GM23338 (cell line): ENCODE results near the gene NPAS2. TPM values are rescaled to one million over a fixed set of nuclear protein-coding genes. Genes with fewer than 3 reads are reported as not detected.

ENCODE experiments used
- ATAC-seq: fragments of 200-7000 bp; cut with Tn5 transposase; 3 replicates; pipeline ENCODE4 v1.9.1; 2020
- DNase-seq: peaks from one replicate; pipeline ENCODE4 v3.0.0-alpha.2; 2015; ENCODE audit warnings: low spot score
- H2AFZ ChIP-seq: fragments of 200-600 bp; sonication (generic); 2 replicates; pipeline ENCODE4 v1.8.0; 2016; ENCODE audit warnings: antibody characterized with exemption, mild to moderate bottlenecking, moderate library complexity
- H3F3A ChIP-seq: fragments of 200-600 bp; sonication (generic); replicated peaks from 2 replicates; pipeline ENCODE4 v1.8.0; 2017; ENCODE audit warnings: antibody characterized with exemption, mixed run types, low read depth
- H3K27ac ChIP-seq: fragments of 200-600 bp; sonication (generic); 2 replicates; pipeline ENCODE4 v1.6.1; 2016; ENCODE audit warnings: low read depth
- H3K27me3 ChIP-seq: fragments of 200-600 bp; sonication (generic); 2 replicates; pipeline ENCODE4 v1.8.0; 2016; ENCODE audit warnings: mild to moderate bottlenecking, mixed run types, moderate library complexity; ENCODE audit not compliant: insufficient read depth
- H3K36me3 ChIP-seq: fragments of 200-600 bp; sonication (generic); 2 replicates; pipeline ENCODE4 v1.8.0; 2016; ENCODE audit warnings: mild to moderate bottlenecking; ENCODE audit not compliant: insufficient read depth
- H3K4me1 ChIP-seq: fragments of 200-600 bp; sonication (generic); 2 replicates; pipeline ENCODE4 v1.8.0; 2016; ENCODE audit warnings: mild to moderate bottlenecking, moderate library complexity; ENCODE audit not compliant: insufficient read depth
- H3K4me2 ChIP-seq: fragments of 200-600 bp; sonication (generic); 2 replicates; pipeline ENCODE4 v1.7.1; 2017; ENCODE audit warnings: mixed run types
- H3K4me3 ChIP-seq: fragments of 200-600 bp; sonication (generic); 2 replicates; pipeline ENCODE4 v1.6.1; 2016; ENCODE audit warnings: mixed run types
- H3K79me2 ChIP-seq: fragments of 200-600 bp; sonication (generic); replicated peaks from 2 replicates; pipeline ENCODE4 v1.8.0; 2017; ENCODE audit warnings: mild to moderate bottlenecking; ENCODE audit not compliant: insufficient read depth
- H3K9me2 ChIP-seq: fragments of 200-600 bp; sonication (generic); 2 replicates; pipeline ENCODE4 v1.8.0; 2017; ENCODE audit not compliant: insufficient read depth
- H4K20me1 ChIP-seq: fragments of 200-600 bp; sonication (generic); replicated peaks from 2 replicates; pipeline ENCODE4 v1.8.0; 2017; ENCODE audit warnings: mild to moderate bottlenecking; ENCODE audit not compliant: insufficient read depth
- H3K27ac Mint-ChIP-seq: 2 replicates; pipeline ENCODE4 v1.8.0; 2020; ENCODE audit warnings: inconsistent platforms, mild to moderate bottlenecking, moderate library complexity, mixed read lengths
- H3K27me3 Mint-ChIP-seq: 3 replicates; pipeline ENCODE4 v1.8.0; 2022; ENCODE audit warnings: low read depth, mild to moderate bottlenecking, moderate library complexity, mixed read lengths, inconsistent platforms; ENCODE audit not compliant: insufficient read depth, poor library complexity
- H3K36me3 Mint-ChIP-seq: 3 replicates; pipeline ENCODE4 v1.8.0; 2021; ENCODE audit warnings: low read depth, mild to moderate bottlenecking, inconsistent platforms, moderate library complexity, mixed read lengths
- H3K4me1 Mint-ChIP-seq: 3 replicates; pipeline ENCODE4 v1.8.0; 2020; ENCODE audit warnings: mild to moderate bottlenecking, inconsistent platforms, mixed read lengths
- H3K4me3 Mint-ChIP-seq: 3 replicates; pipeline ENCODE4 v1.8.0; 2021; ENCODE audit warnings: moderate library complexity, mild to moderate bottlenecking, inconsistent platforms, mixed read lengths
- H3K9me3 Mint-ChIP-seq: 3 replicates; pipeline ENCODE4 v1.8.0; 2020; ENCODE audit warnings: moderate library complexity, mild to moderate bottlenecking, inconsistent platforms, mixed read lengths
- CTCF ChIP-seq, 2 experiments: fragments of 200-600 bp in 1 of 2; sonication (generic) in 1 of 2; conservative IDR thresholded peaks; 2 replicates each; pipeline versions ENCODE4 v1.5.1 to v1.6.1; 2016 to 2017; ENCODE audit warnings: antibody characterized with exemption in 2 of 2, low read depth in 2 of 2, mild to moderate bottlenecking in 2 of 2, moderate library complexity in 1 of 2
- ETS1 ChIP-seq: IDR thresholded peaks from 2 replicates; pipeline ENCODE4 v1.6.1; 2016; ENCODE audit warnings: antibody characterized with exemption
- EZH2 ChIP-seq: fragments of 200-600 bp; sonication (generic); IDR thresholded peaks from one replicate; pipeline ENCODE4 v1.8.0; 2017; ENCODE audit warnings: antibody characterized with exemption, mild to moderate bottlenecking, low read depth; ENCODE audit not compliant: unreplicated experiment
- EZH2phosphoT487 ChIP-seq: fragments of 200-600 bp; sonication (generic); IDR thresholded peaks from one replicate; pipeline ENCODE4 v1.8.1; 2018; ENCODE audit warnings: antibody characterized with exemption; ENCODE audit not compliant: unreplicated experiment
- JUNB ChIP-seq: IDR thresholded peaks from one replicate; pipeline ENCODE4 v1.6.1; 2016; ENCODE audit warnings: antibody characterized with exemption; ENCODE audit not compliant: unreplicated experiment
- NANOG ChIP-seq: IDR thresholded peaks from 2 replicates; pipeline ENCODE4 v1.6.1; 2016; ENCODE audit warnings: antibody characterized with exemption, borderline replicate concordance
- POLR2AphosphoS5 ChIP-seq: IDR thresholded peaks from 2 replicates; pipeline ENCODE4 v1.6.1; 2016; ENCODE audit warnings: antibody characterized with exemption, low read depth
- REST ChIP-seq: IDR thresholded peaks from one replicate; pipeline ENCODE4 v1.6.1; 2018; ENCODE audit warnings: antibody characterized with exemption; ENCODE audit not compliant: unreplicated experiment
- STAT1 ChIP-seq: IDR thresholded peaks from one replicate; pipeline ENCODE4 v1.6.1; 2016; ENCODE audit warnings: antibody characterized with exemption; ENCODE audit not compliant: unreplicated experiment
- ZNF114 ChIP-seq: fragments of 250-450 bp; sonication (Bioruptor Pico); IDR thresholded peaks from 2 replicates; pipeline ENCODE4 v1.5.0; 2020; ENCODE audit warnings: mild to moderate bottlenecking, moderate library complexity
- ZNF331 ChIP-seq: fragments of 250-450 bp; sonication (Bioruptor Pico); IDR thresholded peaks from 2 replicates; pipeline ENCODE4 v1.5.0; 2020; ENCODE audit warnings: low read depth, mild to moderate bottlenecking, moderate library complexity
- polyA plus RNA-seq: library from polyadenylated mRNA; unstranded; fragments of >200 nt; fragmentation: Nextera tagmentation; extraction: Ambion mirVana; gene quantifications from 2 replicates; pipeline ENCODE4 v1.2.1, GENCODE V29; 2016
- total RNA-seq: library from RNA; depleted of rRNA; stranded (reverse); fragments of >200 nt; shearing (Covaris generic); gene quantifications from 2 replicates; pipeline ENCODE4 v1.2.3, GENCODE V29; 2014

NPAS2 gene
- total and polyA plus RNA-seq, 2 experiments from 2014 or later, result 0.56 to 1.1 TPM

- no peak for TF ChIP-seq EZH2
- no peak for TF ChIP-seq ZNF114 (CRISPR knock-in tag)
Observed at GRCh38 chr2:101037161-101037755, 217.3 kb downstream of the NPAS2 start (continued).

GRCh38 chr2:101038455-101039255 is 218.7 kb downstream of the NPAS2 start:
- Histone ChIP-seq H3K4me3 (no peak overlapping the region), H3K4me1 (no peaks in the 10 kb centered on the region), H3F3A (no peaks in the 10 kb centered on the region), H3K27ac (no peak overlapping the region), H3K4me2 (no peak overlapping the region), H2AFZ (no peak overlapping the region), H4K20me1 (no peaks in the 10 kb centered on the region), H3K27me3 (no peaks in the 10 kb centered on the region), H3K9me2 (no peaks in the 10 kb centered on the region), H3K36me3 (no peaks in the 10 kb centered on the region; the same call in none of the 2 replicates), H3K79me2 (no peaks in the 10 kb centered on the region)
- Mint-ChIP-seq H3K27ac (peak overlapping the region; percentile 95), H3K9me3 (no peaks in the 10 kb centered on the region), H3K4me3 (no peak overlapping the region), H3K36me3 (peaks cover 51% of the 10 kb centered on the region), H3K4me1 (peaks cover 12% of the 10 kb centered on the region), H3K27me3 (peaks cover 4% of the 10 kb centered on the region)
- DNase-seq, result peak; percentile 62
- peak; percentile 82 for ATAC-seq
- TF ChIP-seq NANOG (no peak), CTCF (conservative IDR thresholded peaks at IDR 0.05; ENCODE audit: low read depth in 2 of 2) (peak; percentile 82 to 86)

- Mint-ChIP-seq H3K4me1 (peaks cover 12% of the 10 kb centered on the region), H3K27me3 (no peaks in the 10 kb centered on the region), H3K9me3 (no peaks in the 10 kb centered on the region), H3K4me3 (no peak overlapping the region), H3K36me3 (peaks cover 40% of the 10 kb centered on the region), H3K27ac (no peak overlapping the region)
- no peaks in the 10 kb centered on the region for H3K9me2 ChIP-seq
- H3K4me1 ChIP-seq, result no peaks in the 10 kb centered on the region
- H3K27ac ChIP-seq, result no peak overlapping the region
- H3K36me3 ChIP-seq, result no peaks in the 10 kb centered on the region; the same call in none of the 2 replicates
- no peak overlapping the region for H2AFZ ChIP-seq
- H3K79me2 ChIP-seq, result no peaks in the 10 kb centered on the region
- H3K27me3 ChIP-seq, result no peaks in the 10 kb centered on the region
- DNase-seq (no peak), ATAC-seq (no peak)
- no peak overlapping the region for H3K4me2 ChIP-seq
- H3K4me3 ChIP-seq, result no peak overlapping the region
- no peaks in the 10 kb centered on the region for H4K20me1 ChIP-seq
- H3F3A ChIP-seq, result no peaks in the 10 kb centered on the region
- TF ChIP-seq EZH2phosphoT487, result no peak
- no peak for TF ChIP-seq POLR2AphosphoS5
- TF ChIP-seq JUNB, result no peak
- TF ChIP-seq REST, result no peak
- no peak for TF ChIP-seq CTCF (conservative IDR thresholded peaks at IDR 0.05; ENCODE audit: low read depth in 2 of 2)
- no peak for TF ChIP-seq ZNF331 (CRISPR knock-in tag)
- no peak for TF ChIP-seq ETS1
- TF ChIP-seq STAT1, result no peak
- no peak for TF ChIP-seq EZH2
- no peak for TF ChIP-seq ZNF114 (CRISPR knock-in tag)
Observed at GRCh38 chr2:101040072-101040471, 220.1 kb downstream of the NPAS2 start.
